Activated CD4-positive, alpha-beta T cell treated with anti-CD3 and anti-CD28 coated beads for 4 hours (primary cell): ENCODE results near the gene GNA14.
A peak's percentile ranks its signal among the peaks of the same experiment; 100 is the strongest.
"Not testable (repeated sequence)": the region's sequence is repeated elsewhere in the genome, so short reads cannot be mapped to it uniquely, and the experiment has no call there.

Experiments
- DNase-seq, 2 donors: peaks; one replicate each; pipeline ENCODE4 v3.0.0-alpha.2; 2020

The GNA14 gene

DNA sequence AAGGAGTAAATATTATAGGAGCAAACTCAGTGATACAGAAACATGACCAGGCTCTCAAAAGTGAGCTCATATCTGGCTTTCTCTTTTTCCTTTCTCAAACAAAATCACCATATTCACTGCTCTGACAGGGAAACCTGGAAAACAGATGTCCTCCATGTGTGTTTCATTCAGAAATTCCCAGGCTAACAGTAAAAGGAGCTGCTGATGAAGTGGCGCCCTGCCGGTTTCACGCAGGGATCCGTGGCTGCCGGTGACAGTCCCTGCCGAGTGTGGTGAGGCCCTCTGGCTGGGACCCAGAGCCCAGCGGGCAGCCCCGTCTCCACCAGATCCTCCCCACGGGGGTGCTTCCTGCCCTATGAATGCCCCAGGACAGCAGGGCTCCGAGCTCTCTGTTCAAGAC, 208.1 kb downstream of the GNA14 start:
- DNase-seq = no peak

DNA sequence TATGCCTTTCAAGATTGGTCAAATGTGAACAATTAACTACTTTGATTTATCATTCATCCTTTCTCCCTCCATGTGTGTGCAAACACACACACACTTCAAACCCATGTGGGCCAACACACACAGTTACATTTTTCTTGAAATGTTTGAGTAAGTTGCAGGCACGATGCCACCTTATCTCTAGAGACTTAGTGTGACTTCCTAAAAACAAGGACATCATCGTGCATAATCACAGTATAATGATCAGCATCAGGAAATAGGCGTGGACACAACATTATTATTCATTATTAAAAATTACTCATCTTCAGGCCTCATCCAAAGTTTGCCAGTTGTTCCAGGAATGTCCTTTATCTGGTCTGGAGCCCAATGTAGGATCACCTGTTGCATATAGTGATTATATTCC, 209.5 kb downstream of the GNA14 start:
- DNase-seq = no peak

DNA sequence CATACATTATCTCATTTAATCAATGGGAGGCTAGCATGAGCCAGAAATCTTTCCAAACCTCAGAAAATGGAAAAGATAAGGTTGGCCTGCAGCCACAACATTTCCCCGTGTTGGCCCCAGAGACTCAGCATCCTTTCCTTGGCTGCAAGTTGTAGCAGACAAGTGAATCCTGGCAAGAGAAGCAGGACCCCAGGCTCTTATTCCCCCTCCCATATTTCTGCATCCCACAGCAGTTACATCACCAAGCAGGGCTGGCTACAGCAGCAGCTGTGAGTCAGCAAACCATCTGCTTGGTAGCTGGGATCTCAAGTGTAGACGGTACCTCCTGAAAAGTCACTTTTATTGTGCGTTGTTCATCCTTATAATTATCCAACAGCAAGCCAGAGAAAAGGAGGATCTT, 212.4 kb downstream of the GNA14 start:
- DNase-seq = no peak

DNA sequence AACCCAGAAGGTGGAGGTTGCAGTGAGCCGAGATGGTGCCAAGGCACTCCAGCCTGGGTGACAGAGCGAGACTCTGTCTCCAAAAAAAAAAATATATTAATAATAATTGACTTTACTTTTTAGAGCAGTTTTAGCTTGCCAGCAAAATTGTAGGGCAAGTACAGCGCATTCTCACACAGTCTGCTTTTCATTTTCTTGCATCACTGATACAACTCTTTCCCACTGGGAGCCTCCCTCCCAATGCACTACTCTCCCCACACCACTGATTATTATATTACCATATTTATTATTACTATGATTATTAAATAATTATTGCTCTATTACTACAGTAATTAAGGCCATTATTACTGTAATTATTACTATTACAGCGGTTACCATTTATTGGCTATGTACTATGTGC, 212.8 kb downstream of the GNA14 start:
- no peak for DNase-seq

DNA sequence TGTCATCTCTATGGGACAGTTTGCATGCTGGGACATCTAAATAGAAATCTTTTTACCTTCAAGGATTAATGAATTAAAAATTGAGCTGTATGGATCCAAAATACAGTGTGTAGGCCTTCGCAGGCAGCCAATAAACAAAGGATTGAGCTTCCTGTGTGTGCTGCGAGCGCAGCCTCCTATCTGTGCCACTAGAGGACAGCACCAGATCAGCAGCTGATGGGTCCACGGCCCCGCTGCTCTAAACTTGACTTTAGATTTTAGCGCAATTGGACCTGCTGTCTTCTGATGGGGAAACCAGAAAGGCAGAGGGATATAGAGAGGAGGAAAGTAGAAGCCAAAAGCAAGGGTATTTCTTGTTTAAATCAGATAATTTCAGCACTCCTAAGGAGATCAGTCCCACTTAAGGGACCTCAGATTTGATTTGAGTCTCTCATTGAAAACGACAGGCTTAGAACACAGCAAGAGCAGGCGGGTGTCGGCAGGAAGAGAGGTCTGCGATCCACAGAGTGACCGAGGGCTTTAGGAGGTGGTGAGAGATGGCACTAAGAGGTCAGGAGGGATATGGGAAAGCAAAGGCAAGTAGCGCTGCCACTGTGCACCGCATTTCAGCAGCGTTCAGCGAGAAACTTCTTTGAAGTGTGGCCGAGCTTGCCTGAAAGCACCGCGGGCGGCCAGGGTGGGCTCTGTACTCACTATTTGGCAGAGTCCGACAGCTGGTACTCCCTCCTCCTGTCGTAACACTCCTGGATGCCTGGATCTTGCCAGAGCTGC, 214.3 kb downstream of the GNA14 start:
- peak; percentile 24 to 38 for DNase-seq

DNA sequence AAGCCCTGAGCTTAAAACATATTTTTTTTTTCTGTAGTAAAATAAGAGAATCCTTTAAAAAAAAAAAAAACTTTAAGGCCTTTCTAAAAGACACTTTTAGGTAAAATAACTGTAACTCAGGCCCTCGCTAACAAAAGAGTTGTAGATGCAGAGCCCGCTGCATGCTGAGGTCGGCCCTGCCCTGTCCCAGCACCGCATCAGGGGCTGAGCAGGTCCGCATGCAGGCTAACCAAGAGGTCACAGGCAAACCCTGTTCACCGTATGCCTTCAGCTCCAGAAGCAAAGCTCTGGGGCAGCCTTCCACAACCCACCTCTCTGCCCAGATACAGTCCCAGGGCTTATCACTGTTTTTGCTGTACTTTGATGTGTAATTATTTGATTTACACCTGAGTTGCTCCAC, 216.1 kb downstream of the GNA14 start:
- no peak for DNase-seq

DNA sequence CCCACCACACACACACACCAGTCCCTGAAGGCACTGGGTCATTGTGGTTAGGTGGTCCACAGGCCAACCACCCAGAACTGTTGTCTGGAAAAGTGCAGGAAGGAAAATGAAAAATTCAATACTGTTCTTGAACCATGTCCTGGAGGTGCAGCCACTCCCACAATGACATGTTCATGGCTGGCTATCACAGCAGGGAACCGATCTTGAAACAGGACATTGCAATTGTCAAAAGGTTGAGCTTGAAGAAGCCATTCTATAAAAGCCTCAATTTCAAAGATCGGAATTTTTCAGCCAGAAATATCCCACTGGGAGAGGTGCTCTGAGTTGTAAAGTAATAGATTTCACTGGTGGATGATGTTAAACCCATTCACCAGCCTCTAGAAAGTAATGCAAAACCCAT, 218.2 kb downstream of the GNA14 start:
- no peak for DNase-seq

DNA sequence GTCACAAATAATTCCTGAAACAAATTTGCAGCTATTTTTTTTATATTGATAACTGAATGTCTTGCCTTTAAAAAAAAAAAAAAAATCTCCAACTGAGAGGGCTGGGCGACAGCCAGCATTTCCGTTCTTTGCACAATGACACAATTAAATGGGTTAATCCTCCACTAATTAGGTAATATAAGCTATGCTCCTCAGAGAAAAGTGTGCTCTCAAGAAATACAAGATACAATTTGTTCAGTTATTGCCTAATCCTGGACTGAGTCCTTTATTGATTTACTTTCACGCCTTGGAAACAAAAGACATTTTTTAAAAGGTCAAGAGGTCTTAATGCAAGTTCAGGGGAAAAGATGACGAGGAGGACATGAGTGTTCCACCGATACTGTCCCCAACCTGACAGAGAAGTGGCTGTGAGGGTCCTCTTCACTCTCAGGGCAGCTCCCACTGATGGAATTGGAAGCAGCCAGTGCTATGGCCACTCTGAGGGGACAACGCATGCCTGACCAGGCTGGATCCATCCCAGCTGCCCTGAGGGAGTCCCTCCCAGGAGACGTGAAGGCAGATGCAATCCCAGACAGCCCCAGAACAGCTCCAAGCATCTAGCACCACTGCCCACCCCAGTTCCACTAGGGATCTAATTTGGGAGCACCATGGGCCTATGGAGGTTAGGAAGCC, 220.7 kb downstream of the GNA14 start:
- no peak for DNase-seq

DNA sequence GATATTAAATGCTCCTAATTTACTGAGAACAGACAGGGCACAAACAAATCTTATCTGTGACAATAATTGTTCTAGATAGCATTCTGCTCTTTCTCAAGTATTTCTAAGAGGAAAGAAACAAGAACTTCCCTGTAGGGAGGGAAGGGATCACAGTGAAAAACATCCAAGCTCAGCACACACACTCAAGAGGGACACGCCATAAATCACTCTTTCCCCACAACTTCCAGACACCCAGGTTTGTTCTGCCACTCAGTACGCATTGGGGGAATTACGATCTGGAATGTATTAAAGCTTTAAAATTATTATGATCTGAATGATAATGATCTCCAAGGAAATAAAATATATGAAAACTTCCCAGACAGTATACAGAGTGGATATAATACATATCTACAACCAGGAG, 221.4 kb downstream of the GNA14 start:
- no peak for DNase-seq

DNA sequence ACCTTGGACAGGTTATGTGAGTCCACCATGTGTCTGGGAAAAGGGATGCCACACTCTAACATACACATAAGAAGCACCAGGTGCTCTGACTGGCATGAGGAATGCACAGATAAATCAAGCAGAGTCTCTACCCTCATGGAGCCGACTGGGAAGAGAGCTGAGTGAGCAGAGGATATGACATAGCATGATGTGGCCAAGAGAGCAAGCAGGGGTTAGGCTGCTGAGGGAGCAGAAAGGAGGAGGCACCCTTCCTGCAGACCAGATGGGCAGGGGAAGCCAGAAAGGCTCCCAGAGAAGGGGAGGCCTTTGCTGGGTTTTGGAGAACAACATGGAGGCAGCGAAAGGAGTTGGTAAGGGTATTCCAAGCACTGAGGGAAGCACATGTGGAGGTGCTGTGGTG, 223.1 kb downstream of the GNA14 start:
- DNase-seq = no peak

DNA sequence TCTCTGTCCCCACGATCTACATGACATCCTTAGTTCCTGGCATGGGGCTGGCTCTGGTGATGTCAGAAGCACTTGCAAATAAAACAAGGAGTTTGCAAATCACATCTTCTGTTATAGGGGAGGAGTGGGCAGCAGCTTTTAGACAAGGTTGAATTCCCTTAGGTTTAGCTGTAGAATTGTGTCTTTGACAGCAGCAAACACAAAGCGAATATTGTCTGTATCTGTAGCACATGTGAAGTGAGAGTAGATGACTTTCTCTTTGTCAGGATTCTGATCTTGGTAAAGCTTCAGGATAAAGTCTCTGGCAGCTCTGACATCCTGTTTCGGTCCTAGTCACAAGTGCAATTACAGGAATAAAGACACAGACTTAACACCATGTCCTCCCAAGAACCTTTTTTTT, 224.3 kb downstream of the GNA14 start:
- no peak for DNase-seq

DNA sequence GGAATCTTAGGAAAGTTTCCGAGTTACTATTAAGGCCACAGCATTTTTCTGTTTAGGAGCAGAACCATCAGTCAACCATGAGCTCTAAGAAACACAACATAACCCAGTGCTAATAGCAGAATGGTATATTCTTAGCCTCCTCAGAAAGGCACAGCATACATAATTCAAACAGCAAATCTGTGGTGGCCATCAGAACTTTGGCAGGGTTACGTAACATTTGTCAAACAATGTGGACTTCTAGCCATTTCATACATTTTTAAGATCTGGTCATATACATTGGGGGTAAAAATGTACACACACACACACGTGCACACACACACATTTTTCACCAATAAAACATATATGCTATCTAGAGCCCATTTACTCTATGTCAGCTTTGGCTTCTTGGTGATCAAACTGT, 225.2 kb downstream of the GNA14 start:
- DNase-seq = no peak

DNA sequence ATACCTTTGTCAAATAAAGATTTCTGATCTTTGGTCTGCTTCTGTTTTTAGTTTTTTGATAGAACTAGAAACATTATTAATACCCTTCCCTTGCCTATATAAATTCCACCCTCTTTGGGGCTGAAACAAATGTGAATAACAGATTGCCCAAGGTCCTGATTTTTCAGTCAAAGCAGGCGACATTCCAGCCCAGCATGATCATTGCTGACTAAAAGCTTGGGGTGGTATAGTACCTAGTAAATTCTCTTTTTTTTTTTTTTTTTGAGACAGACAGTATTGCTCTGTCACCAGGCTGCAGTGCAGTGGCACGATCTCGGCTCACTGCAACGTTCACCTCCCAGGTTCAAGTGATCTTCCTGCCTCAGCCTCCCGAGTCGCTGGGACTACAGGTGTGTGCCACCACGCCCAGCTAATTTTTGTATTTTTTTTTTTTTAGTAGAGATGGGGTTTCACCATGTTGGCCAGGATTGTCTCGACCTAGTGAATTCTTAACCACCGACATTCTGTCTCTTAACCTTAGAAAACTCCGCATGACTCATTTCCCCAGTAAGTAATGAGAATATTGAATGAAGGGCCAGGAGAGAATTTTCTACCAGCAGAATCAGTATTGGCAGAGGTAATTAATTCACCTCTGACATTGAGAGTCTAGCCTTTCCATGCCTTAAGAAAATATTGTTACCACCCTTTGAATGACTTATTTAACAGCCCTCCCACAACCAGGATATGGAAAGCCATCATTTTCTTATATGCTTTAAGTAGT, 226.4 kb downstream of the GNA14 start:
- DNase-seq = no peak

DNA sequence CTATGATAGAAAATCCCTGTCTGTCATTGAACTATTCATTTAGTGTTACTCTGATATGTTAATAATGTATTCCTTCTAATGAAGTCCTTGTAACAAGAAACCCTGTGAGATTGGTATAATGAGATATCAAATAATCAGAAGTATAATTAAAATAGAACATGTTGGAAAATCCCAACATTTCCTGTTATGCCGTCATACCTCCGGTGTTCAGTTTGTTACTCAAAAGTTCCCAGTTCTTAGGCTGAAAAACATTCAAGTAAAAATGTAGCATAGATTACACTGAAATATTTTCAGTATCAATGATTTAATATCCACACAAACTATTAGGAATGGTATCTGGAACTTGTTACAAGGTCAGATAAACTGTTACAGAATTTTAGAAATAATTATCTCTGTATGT, 227.5 kb downstream of the GNA14 start:
- DNase-seq = no peak

DNA sequence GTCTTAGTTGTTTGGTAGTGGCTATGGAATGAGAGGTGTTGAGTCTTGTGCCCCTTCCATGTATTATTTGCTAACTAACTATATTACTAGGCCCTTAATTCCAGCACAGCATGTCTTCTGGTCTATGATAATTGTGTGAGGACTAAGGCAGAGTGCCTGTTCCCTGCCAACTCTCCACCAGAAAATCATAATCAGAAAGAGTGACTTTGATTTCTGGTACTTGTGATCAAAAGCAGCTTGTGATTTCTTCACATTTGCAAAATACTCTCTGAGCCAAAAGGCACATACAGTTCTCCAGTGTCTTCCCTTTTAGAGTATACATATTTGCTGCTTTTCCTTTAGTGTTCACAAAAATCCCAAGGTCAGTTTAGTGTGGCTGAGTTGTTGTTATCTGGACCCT, 229.9 kb downstream of the GNA14 start:
- DNase-seq = no peak

DNA sequence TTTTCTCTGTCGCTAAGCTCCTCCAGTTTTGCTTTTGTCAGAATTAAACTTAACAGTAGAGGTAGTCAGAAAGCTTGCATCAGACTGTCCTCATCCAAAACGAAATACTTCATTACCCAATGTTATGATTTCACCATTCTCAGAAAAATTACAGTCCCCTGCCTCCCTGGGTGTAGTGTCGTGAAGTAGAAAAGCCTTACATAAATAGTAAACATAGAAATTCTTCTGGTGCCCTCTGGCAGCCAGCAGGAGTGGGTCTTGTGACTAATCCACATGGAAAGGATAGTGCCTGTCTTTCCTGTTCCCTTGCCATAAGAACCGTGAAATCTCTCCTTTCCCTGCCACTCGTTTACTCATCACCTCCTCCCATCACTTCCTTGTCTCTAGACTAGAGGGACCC, 230.6 kb downstream of the GNA14 start:
- DNase-seq = no peak

DNA sequence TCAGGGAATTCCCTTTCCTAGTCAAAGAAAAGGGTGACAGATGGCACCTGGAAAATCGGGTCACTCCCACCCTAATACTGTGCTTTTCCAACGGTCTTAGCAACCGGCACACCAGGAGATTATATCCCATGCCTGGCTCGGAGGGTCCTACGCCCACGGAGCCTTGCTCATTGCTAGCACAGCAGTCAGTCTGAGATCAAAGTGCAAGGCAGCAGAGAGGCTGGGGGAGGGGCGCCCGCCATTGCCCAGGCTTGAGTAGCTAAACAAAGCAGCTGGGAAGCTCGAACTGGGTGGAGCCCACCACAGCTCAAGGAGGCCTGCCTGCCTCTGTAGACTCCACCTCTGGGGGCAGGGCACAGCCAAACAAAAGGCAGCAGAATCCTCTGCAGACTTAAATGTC, 239.6 kb downstream of the GNA14 start:
- not testable (repeated sequence) for DNase-seq

DNA sequence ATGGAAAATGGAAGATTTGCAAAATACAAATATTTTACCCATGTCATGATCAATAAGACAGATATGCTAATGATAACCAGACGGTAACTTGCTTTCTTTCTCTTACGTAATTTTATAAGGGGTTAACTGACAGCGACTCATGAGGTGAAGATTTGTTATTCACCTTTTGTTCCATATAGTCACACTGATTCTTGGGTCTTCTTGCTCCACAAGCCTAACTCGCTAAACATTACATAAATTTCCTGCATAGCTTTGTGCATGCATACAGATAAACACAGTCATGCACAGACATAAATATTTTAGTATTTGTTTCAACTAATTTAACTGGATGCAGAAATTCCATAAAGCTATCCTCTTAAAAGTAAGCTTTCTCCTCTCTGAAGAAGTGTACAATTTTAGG, 244.9 kb downstream of the GNA14 start:
- no peak for DNase-seq

DNA sequence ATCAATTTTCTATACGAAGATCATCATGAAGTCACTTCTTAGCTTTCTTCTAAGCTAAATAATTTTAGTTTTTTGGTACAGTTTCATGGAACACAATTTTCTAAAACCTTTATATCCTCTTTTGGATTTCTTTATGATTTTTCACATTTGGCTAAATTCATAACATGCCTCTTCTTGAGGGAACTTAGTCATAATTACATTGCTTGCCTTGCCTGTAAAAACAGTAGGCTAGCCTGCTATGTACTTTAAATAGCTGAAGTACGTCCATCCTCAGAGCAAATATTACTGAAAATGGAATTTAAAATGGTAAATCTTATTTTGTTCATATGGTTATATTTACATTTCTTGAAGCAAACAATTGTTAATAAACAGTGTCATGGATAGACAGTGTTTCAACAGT, 245.8 kb downstream of the GNA14 start:
- no peak for DNase-seq

DNA sequence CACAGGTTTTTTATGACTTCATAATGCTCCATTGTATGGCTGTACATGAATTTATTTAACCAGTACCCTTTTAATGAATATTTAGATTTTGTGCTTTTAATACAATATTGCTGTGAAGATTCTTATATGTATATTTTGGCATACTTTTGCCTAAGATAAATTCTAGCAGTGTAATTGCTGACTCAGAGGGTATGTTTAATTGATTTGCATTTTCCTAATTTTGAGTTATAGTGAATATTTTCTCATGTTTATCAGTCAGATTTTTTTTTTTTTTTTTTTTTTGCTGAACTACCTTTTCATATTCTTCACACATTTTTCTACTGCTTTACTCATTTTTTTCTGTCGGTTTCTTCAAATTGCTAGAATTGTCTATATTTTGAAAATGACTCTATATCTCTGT, 248.2 kb downstream of the GNA14 start:
- no peak for DNase-seq

DNA sequence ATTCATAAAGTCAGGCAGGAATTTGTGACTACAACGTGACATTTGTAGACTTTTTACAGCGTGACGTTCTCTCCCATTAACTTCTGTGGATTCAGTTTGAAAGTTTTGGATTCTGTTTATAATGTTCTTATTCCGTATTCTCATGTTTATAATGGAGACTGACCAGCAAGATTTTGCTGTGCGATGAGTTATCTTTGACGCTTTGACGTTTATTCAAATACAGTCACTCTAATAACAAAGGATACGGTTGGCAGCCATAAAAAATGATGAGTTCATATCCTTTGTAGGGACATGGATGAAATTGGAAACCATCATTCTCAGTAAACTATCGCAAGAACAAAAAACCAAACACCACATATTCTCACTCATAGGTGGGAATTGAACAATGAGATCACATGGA, 249.5 kb downstream of the GNA14 start:
- DNase-seq = not testable (repeated sequence)

DNA sequence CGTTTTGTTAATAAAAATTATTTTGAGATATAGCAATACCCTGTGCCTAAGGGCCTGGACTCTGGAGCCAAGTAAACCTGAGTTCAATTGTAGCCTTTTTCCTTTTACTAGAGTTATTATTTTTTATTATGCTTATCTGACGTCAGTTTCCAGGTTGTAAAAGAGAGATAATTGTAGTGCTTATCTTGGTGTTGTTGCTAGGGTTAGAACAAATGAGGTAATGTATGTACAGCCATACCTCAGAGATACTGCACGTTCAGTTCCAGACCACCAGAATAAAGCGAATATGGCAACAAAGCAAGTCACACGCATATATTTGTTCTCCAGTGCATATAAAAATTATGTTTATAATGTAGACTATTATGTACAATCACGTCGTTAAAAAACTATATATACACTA, 255.8 kb downstream of the GNA14 start:
- no peak for DNase-seq

DNA sequence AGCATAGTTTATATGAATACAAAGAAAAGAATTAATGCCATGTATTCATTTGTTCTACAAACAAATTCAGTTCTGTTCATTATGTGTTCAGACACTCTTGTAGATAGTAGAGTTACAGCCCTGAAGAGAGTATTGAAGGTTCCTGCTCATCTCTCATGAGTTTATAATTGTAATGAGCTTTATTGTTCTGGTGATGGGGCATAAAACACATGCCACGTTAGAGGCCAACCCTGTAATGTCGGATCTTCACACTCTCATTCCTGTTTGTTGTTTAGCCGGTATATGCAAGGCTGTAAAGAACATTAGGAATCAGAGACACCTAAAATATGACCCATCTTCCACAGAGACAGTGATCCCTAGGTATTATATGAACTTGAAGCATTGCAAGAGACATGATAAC, 256.3 kb downstream of the GNA14 start:
- DNase-seq = no peak

DNA sequence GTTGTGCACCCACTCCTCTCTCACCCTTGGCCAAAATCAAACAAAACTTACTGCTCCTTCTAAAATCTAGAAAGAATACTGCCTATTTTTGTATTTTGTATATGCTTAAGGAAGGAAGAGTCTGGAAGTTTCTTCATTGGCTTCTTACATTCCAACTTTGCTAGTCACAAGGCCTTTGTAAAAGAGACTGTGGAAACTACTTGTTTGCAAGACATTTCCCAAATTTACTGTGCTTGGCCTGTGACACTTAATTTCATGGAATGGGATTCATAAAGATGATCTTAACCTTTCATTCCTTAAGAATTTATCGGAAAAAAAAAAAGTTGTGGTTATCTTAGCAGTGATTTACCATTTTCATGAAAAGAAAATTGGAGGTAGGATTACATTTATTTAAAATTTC, 261.9 kb downstream of the GNA14 start:
- DNase-seq = no peak
